ENCODE measurements around the gene EIF4E1B.
A peak's percentile ranks its signal among the peaks of the same experiment; 100 is the strongest.

DNA sequence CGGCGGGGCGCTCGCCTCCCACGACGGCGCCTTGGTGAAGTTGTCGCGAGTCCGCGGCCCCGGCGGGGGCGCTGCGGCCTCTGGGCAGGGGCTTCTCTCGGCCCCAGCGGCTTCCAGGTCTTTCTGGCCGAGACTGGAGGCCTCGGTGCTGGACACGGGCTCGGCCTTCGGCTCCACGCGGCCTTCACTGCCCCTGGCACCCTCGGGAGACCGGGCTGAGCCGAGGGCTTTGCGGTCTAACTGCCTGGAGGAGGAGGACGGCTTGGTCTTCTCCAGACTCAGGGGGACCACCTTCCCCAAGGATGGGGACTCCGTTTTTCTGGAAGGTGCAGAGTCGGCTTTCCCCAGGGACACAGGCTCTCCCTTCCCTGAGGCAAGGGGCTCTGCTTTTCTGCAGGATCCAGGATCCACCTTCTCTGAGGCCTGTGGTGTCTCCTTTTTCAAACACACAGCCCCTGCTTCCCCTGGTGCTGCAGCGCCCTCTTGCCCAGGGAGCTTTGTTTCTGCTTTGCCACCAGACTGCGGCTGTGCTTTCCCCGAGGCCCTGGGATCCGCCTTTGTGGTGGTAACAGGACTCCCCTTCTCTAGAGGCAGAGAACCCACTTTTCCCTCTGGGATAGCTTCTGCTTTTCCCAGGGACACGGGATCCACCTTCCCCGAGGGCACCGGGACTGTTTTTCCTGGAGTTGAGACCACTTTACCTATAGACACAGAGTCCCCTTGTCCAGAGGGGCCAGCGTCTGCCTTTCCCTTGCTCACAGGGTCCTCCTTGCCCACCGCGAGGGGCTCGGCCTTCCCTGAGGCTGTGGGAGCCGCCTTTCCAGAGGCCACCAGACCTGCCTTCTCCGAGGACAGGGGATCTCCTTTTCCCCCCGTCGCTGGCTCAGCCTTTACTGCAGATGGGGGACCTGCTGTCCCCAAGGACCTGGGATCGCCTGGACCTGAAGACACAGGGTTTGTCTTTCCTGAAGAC is 32.8 kb upstream of the EIF4E1B start:
- TF ChIP-seq, protein P1, sequence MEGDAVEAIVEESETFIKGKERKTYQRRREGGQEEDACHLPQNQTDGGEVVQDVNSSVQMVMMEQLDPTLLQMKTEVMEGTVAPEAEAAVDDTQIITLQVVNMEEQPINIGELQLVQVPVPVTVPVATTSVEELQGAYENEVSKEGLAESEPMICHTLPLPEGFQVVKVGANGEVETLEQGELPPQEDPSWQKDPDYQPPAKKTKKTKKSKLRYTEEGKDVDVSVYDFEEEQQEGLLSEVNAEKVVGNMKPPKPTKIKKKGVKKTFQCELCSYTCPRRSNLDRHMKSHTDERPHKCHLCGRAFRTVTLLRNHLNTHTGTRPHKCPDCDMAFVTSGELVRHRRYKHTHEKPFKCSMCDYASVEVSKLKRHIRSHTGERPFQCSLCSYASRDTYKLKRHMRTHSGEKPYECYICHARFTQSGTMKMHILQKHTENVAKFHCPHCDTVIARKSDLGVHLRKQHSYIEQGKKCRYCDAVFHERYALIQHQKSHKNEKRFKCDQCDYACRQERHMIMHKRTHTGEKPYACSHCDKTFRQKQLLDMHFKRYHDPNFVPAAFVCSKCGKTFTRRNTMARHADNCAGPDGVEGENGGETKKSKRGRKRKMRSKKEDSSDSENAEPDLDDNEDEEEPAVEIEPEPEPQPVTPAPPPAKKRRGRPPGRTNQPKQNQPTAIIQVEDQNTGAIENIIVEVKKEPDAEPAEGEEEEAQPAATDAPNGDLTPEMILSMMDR (IDR thresholded peaks at IDR 0.05; ENCODE audit: low read depth, low read length, missing input control), result peak; percentile 0
- TF ChIP-seq RAD21 (IDR thresholded peaks at IDR 0.05) (no peak), RXRA (IDR thresholded peaks at IDR 0.05) (no peak), GABPA (IDR thresholded peaks at IDR 0.05 in 1 of 2, conservative IDR thresholded peaks at IDR 0.05 in 1 of 2) (no peak), NR2F2 (IDR thresholded peaks at IDR 0.05) (no peak)
- TF ChIP-seq, protein P2, sequence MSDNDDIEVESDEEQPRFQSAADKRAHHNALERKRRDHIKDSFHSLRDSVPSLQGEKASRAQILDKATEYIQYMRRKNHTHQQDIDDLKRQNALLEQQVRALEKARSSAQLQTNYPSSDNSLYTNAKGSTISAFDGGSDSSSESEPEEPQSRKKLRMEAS (IDR thresholded peaks at IDR 0.05), result no peak

Data from liver (tissue), 3 donors.